CD4-positive, alpha-beta T cell (primary cell): ENCODE measurements around the gene TRIM15. TPM values are rescaled to one million over a fixed set of nuclear protein-coding genes. Genes with fewer than 3 reads are reported as not detected.

ENCODE experiments used
- ATAC-seq: fragments of 200-7000 bp; cut with Tn5 transposase; one replicate; pipeline ENCODE4 v1.10.0; 2022; ENCODE audit warnings: mild to moderate bottlenecking; ENCODE audit not compliant: poor library complexity
- CTCF ChIA-PET: fragments of 350-600 bp; sonication (Branson Sonifier 250); formaldehyde crosslinking; loops from one replicate; lab custom pipeline; 2021; ENCODE audit warnings: antibody characterized with exemption, inconsistent platforms; lab: Charles Lee
- POLR2A ChIA-PET: fragments of 350-600 bp; sonication (Branson Sonifier 250); formaldehyde crosslinking; loops from one replicate; lab custom pipeline; 2021; ENCODE audit warnings: antibody characterized with exemption, inconsistent platforms; lab: Charles Lee
- DNase-seq, 14 experiments: peaks; one replicate each; pipeline ENCODE4 v3.0.0-alpha.2; 2013 to 2020; ENCODE audit warnings: mixed read lengths in 2 of 14
- H3K27ac ChIP-seq, 2 donors: one replicate each; pipeline versions ENCODE4 v1.5.1 to v1.7.0; 2013; ENCODE audit warnings: low read length in 2 of 2, low read depth in 1 of 2, mild to moderate bottlenecking in 1 of 2
- H3K27me3 ChIP-seq, 2 experiments: 1 replicate in 1 of 2; 2 replicates in 1 of 2; pipeline versions ENCODE4 v1.6.1 to v1.7.0; 2013; ENCODE audit warnings: low read length in 2 of 2, control low read depth in 1 of 2, mild to moderate bottlenecking in 1 of 2, moderate library complexity in 1 of 2; ENCODE audit not compliant: insufficient read depth in 2 of 2, control insufficient read depth in 1 of 2
- H3K36me3 ChIP-seq: one replicate; pipeline ENCODE4 v1.6.1; 2013; ENCODE audit warnings: low read length, control low read depth; ENCODE audit not compliant: insufficient read depth
- H3K4me1 ChIP-seq: one replicate; pipeline ENCODE4 v1.6.1; 2013; ENCODE audit warnings: low read length, control low read depth; ENCODE audit not compliant: insufficient read depth
- H3K4me3 ChIP-seq: one replicate; pipeline ENCODE4 v1.5.1; 2013; ENCODE audit warnings: mild to moderate bottlenecking, low read length, moderate library complexity
- H3K9me3 ChIP-seq, 2 experiments: 1 replicate in 1 of 2; 2 replicates in 1 of 2; pipeline versions ENCODE4 v1.6.1 to v1.7.0; 2013; ENCODE audit warnings: low read length in 2 of 2, mild to moderate bottlenecking in 2 of 2, control low read depth in 1 of 2, moderate library complexity in 1 of 2; ENCODE audit not compliant: control insufficient read depth in 1 of 2, insufficient read depth in 1 of 2
- H3K27ac Mint-ChIP-seq: one replicate; pipeline ENCODE4 v1.8.0; 2020; ENCODE audit warnings: mixed read lengths
- H3K27me3 Mint-ChIP-seq: one replicate; pipeline ENCODE4 v1.8.0; 2021; ENCODE audit warnings: mixed read lengths
- H3K36me3 Mint-ChIP-seq: one replicate; pipeline ENCODE4 v1.8.0; 2021; ENCODE audit warnings: low read depth, mixed read lengths
- H3K4me1 Mint-ChIP-seq: one replicate; pipeline ENCODE4 v1.8.0; 2021; ENCODE audit warnings: low read depth, mixed read lengths
- H3K4me3 Mint-ChIP-seq: one replicate; pipeline ENCODE4 v1.8.0; 2020; ENCODE audit warnings: mild to moderate bottlenecking, mixed read lengths
- H3K9me3 Mint-ChIP-seq: one replicate; pipeline ENCODE4 v1.8.0; 2020; ENCODE audit warnings: mixed read lengths
- CTCF ChIP-seq: fragments of 200-600 bp; IDR thresholded peaks from one replicate; pipeline ENCODE4 v1.8.0; 2022; ENCODE audit warnings: antibody characterized with exemption, mild to moderate bottlenecking
- intact Hi-C, 2 experiments: fragments of 100-400 bp; cut with DNase I in 1 of 2; cut with micrococcal nuclease in 1 of 2; formaldehyde crosslinking; loops; one replicate each; pipeline versions ENCODE4 v1.15.1 to v1.9.0; 2023 to 2025; cut with DNase I, micrococcal nuclease
- total RNA-seq, 174 experiments: library from RNA in 2 of 174; stranded (reverse) in 2 of 174; gene quantifications; one replicate each; pipeline ENCODE4 v1.2.3 and lab custom pipeline; 2021 to 2026

TRIM15 gene
- total RNA-seq, 2 experiments from 2014 or later, result not detected

GRCh38 chr6:30156774-30157173, 6.6 kb upstream of the TRIM15 start:
- ATAC-seq, result no peak
- Mint-ChIP-seq H3K36me3 (no peaks in the 10 kb centered on the region), H3K27ac (no peak overlapping the region), H3K27me3 (peaks cover 35% of the 10 kb centered on the region), H3K4me3 (no peak overlapping the region), H3K4me1 (no peaks in the 10 kb centered on the region), H3K9me3 (no peaks in the 10 kb centered on the region)
- ChIA-PET POLR2A (no interaction called here), CTCF (interaction anchor here (0.7 kb wide), 1 partner anchor 25 kb away, joined by 3 read pairs; no protein-coding TSS in a partner anchor)
- no peak for TF ChIP-seq CTCF
- no peaks in the 10 kb centered on the region for H3K4me1 ChIP-seq
- H3K27ac ChIP-seq, result no peak overlapping the region
- DNase-seq, result no peak
- intact Hi-C loops, result no loop called here
- peaks cover 10 to 18% of the 10 kb centered on the region in 2 experiments for H3K27me3 ChIP-seq
- no peak overlapping the region for H3K4me3 ChIP-seq
- no peaks in the 10 kb centered on the region for H3K36me3 ChIP-seq
- H3K9me3 ChIP-seq, result no peaks in the 10 kb centered on the region

GRCh38 chr6:30157581-30157980, 5.8 kb upstream of the TRIM15 start:
- POLR2A ChIA-PET, result no interaction called here

GRCh38 chr6:30157999-30158398, 5.3 kb upstream of the TRIM15 start:
- no peak for ATAC-seq
- TF ChIP-seq CTCF, result no peak
- no peak for DNase-seq
- Histone ChIP-seq H3K4me1 (peaks cover 3% of the 10 kb centered on the region), H3K9me3 (no peaks in the 10 kb centered on the region), H3K27ac (no peak overlapping the region), H3K36me3 (no peaks in the 10 kb centered on the region), H3K4me3 (no peak overlapping the region), H3K27me3 (peaks cover 10 to 16% of the 10 kb centered on the region in 2 experiments)
- Mint-ChIP-seq H3K4me3 (no peak overlapping the region), H3K27me3 (peaks cover 36% of the 10 kb centered on the region), H3K4me1 (peaks cover 4% of the 10 kb centered on the region), H3K36me3 (no peaks in the 10 kb centered on the region), H3K27ac (no peak overlapping the region), H3K9me3 (no peaks in the 10 kb centered on the region)
- CTCF ChIA-PET, result no interaction called here
- intact Hi-C loops, result no loop called here
- POLR2A ChIA-PET, result no interaction called here

More at GRCh38 chr6:30157581-30157980, 5.8 kb upstream of the TRIM15 start:
- Histone ChIP-seq H3K4me3 (no peak overlapping the region), H3K36me3 (no peaks in the 10 kb centered on the region), H3K4me1 (no peaks in the 10 kb centered on the region), H3K27ac (no peak overlapping the region), H3K27me3 (peaks cover 10 to 18% of the 10 kb centered on the region in 2 experiments), H3K9me3 (no peaks in the 10 kb centered on the region)
- intact Hi-C loops, result no loop called here
- H3K9me3 Mint-ChIP-seq, result no peaks in the 10 kb centered on the region
- no peak for ATAC-seq
- CTCF ChIA-PET, result interaction anchor here (0.7 kb wide), 1 partner anchor 24 kb away, joined by 3 read pairs; no protein-coding TSS in a partner anchor
- H3K27me3 Mint-ChIP-seq, result peaks cover 39% of the 10 kb centered on the region
- no peak for DNase-seq
- no peak for TF ChIP-seq CTCF
- peaks cover 4% of the 10 kb centered on the region for H3K4me1 Mint-ChIP-seq
- H3K36me3 Mint-ChIP-seq, result no peaks in the 10 kb centered on the region
- no peak overlapping the region for H3K27ac Mint-ChIP-seq
- H3K4me3 Mint-ChIP-seq, result no peak overlapping the region
